ENCODE measurements around the gene SYPL1. TPM values are rescaled to one million over a fixed set of nuclear protein-coding genes. Genes with fewer than 3 reads are reported as not detected.
A peak's percentile ranks its signal among the peaks of the same experiment; 100 is the strongest.

The SYPL1 gene
- total and polyA plus RNA-seq, 9 of the 15 experiments (the other 6 are each of a cell fraction or from before 2014, with no cell fraction given): 23.8 to 214 (median 70.2) TPM

- no peak for ATAC-seq
- peaks cover 5% of the 10 kb centered on the region; the same call in 2 of the 3 replicates for H3K36me3 ChIP-seq (ENCODE audit: control insufficient read depth, insufficient read depth, low read length)
- ChIA-PET CTCF (ENCODE audit: low intra/inter-chr PET ratio) (no interaction called here), POLR2A (interaction anchor here (0.5 to 1.0 kb wide), 3 partner anchors 15 to 38 kb away, joined by 3 read pairs; no protein-coding TSS in a partner anchor)
- in situ Hi-C loops (cut with MboI): no loop called here
- peak overlapping the region in 1 of 2 experiments; percentile 76; a peak in 1 of 4 replicates for H3K9ac ChIP-seq (ENCODE audit: insufficient read depth in 1 of 2, low read depth in 2 of 2, low read length in 2 of 2)
- FAIRE-seq: no peak
- H4K20me1 ChIP-seq (replicated peaks; ENCODE audit: control insufficient read depth, insufficient read depth, low read length): 0 out of 2 replicates have a peak, but pooled peaks cover 7% of the 10 kb centered on the region
- peak overlapping the region; percentile 79; the same call in 1 of the 2 replicates for H3K4me3 ChIP-seq
- no peaks in the 10 kb centered on the region for H3K27me3 ChIP-seq (ENCODE audit: control insufficient read depth in 2 of 2, insufficient read depth in 2 of 2, low read length in 2 of 2)
- no peak overlapping the region for H2AFZ ChIP-seq (ENCODE audit: low read depth, low read length)
- H3K9me3 ChIP-seq (replicated peaks; ENCODE audit: control insufficient read depth, insufficient read depth, low read depth, low read length): peaks cover 7% of the 10 kb centered on the region; the same call in 1 of the 2 replicates
- no peak overlapping the region for H3K27ac ChIP-seq (ENCODE audit: extremely low read depth, low read depth, low read length)
- DNase-seq (ENCODE audit: extremely low read depth in 1 of 4, low spot score in 3 of 4): peak in 1 of 4 experiments; percentile 47
- peaks cover 14 to 19% of the 10 kb centered on the region in 2 experiments for H3K4me1 ChIP-seq (replicated peaks in 1 of 2; ENCODE audit: control insufficient read depth in 2 of 2, insufficient read depth in 2 of 2, low read length in 2 of 2)
- intact Hi-C loops (cut with micrococcal nuclease): loop anchor here (2.0 to 10.0 kb wide), 2 partner anchors 875 to 1095 kb away; partner anchors contain the start of gene KMT2E
- no peaks in the 10 kb centered on the region for H3K9me1 ChIP-seq (ENCODE audit: control insufficient read depth, insufficient read depth, low read length)
- BruUV-seq (replicated peaks): no TSS peak
- peak overlapping the region; percentile 30; the same call in 1 of the 2 replicates for H3K4me2 ChIP-seq (ENCODE audit: insufficient read depth, low read length)
- peaks cover 59% of the 10 kb centered on the region for H3K79me2 ChIP-seq (ENCODE audit: control insufficient read depth, insufficient read depth, low read length)
- TF ChIP-seq CSDE1 (IDR thresholded peaks at IDR 0.05) (no peak), ELF2 (CRISPR knock-in tag; IDR thresholded peaks at IDR 0.05) (peak; percentile 41; the same call in 1 of the 2 replicates), PKNOX1 (IDR thresholded peaks at IDR 0.05) (0 out of 2 replicates have a peak, but pooled peaks have one; percentile 14), ZNF212 (CRISPR knock-in tag; IDR thresholded peaks at IDR 0.05) (no peak), STAT6 (CRISPR knock-in tag; IDR thresholded peaks at IDR 0.05) (no peak), ZNF316 (IDR thresholded peaks at IDR 0.05) (peak; percentile 1; the same call in 1 of the 2 replicates), ZNF318 (IDR thresholded peaks at IDR 0.05; ENCODE audit: borderline replicate concordance in 1 of 2, low read depth in 1 of 2) (0 out of 4 replicates have a peak, but pooled peaks of 1 of the 2 experiments have one; percentile 19), PHB (CRISPR knock-in tag; IDR thresholded peaks at IDR 0.05) (peak; percentile 19; the same call in 1 of the 2 replicates)
These were observed 1.9 kb downstream of the SYPL1 start for GRCh38 chr7:106110238-106110560.

Data from K562 (cell line).